Nephron progenitor cell (in vitro differentiated cells): ENCODE measurements around the gene GSE1.

Source experiments
- DNase-seq: peaks from one replicate; pipeline ENCODE4 v3.0.0; 2021
- H3K27ac Mint-ChIP-seq: 2 replicates; pipeline ENCODE4 v1.8.0; 2021; ENCODE audit warnings: mild to moderate bottlenecking, moderate library complexity, mixed read lengths
- H3K27me3 Mint-ChIP-seq: 2 replicates; pipeline ENCODE4 v1.8.0; 2021; ENCODE audit warnings: mild to moderate bottlenecking, low read depth, mixed read lengths; ENCODE audit not compliant: poor library complexity
- H3K36me3 Mint-ChIP-seq: 2 replicates; pipeline ENCODE4 v1.8.0; 2021; ENCODE audit warnings: low read depth, mixed read lengths
- H3K4me1 Mint-ChIP-seq: 2 replicates; pipeline ENCODE4 v1.8.0; 2021; ENCODE audit warnings: mixed read lengths
- H3K4me3 Mint-ChIP-seq: 2 replicates; pipeline ENCODE4 v1.8.0; 2021; ENCODE audit warnings: mild to moderate bottlenecking, moderate library complexity, mixed read lengths
- H3K9me3 Mint-ChIP-seq: 2 replicates; pipeline ENCODE4 v1.8.0; 2021; ENCODE audit warnings: mild to moderate bottlenecking, moderate library complexity, mixed read lengths
- CTCF ChIP-seq: fragments of 200-600 bp; sonication (generic); IDR thresholded peaks from 2 replicates; pipeline ENCODE4 v1.5.0; 2021; ENCODE audit warnings: antibody characterized with exemption

GSE1 gene

DNA sequence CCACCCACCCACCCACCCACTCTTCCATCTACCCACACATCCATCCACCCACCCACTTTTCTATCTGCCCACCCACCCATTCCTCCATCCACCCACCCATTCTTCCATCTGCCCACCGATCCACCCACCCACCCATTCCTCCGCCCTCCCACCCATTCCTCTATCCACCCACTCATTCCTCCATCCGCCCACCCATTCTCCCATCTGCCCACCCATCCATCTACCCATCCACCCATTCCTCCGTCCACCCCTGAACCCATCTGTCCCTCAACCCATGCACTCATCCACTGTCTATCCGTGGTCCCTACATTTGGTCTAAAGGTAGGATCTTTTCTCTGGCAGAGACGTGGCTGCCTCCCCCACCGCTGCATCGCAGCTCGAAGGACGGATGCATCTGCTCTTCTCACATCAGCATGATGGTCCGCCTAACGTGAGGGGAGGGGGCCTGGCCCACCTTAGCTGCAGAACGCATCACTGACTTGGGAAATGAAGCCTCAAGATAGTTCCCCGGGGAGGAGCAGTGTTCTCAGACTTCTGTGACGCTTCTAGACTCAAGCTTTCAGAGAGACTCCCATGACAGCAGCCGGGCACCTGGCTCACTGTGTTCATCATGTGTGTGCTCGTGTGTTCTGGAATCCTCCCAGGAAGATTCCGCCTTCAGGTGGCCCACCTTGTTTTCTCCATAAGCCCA, 17.2 kb upstream of the GSE1 start:
- Mint-ChIP-seq H3K27me3 (peaks cover 11% of the 10 kb centered on the region), H3K4me1 (peaks cover 63% of the 10 kb centered on the region), H3K27ac (no peak overlapping the region), H3K4me3 (no peak overlapping the region), H3K9me3 (no peaks in the 10 kb centered on the region), H3K36me3 (peaks cover 15% of the 10 kb centered on the region)
- TF ChIP-seq CTCF: no peak
- no peak for DNase-seq

DNA sequence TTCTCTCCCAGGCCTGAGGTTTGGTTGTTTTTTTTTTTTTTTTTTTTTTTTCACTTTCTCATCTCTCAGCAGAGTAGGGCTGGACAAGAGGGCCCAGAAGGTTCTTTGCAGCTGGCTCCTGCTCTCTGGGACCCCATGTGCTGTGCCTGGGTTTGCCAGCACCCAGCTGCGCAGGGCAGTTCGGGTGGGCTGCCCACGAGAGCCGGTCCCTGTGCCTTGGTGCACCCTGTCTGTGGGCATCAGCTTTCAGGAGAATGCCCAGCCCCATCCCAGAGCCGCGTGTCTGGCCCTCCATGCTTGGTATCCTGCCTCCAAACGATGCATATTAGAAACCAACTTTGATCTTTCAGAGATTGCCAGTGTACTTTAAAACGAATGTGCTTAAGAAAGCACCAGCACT, 15.0 kb upstream of the GSE1 start:
- H3K27ac Mint-ChIP-seq: no peak overlapping the region
- no peak for DNase-seq

DNA sequence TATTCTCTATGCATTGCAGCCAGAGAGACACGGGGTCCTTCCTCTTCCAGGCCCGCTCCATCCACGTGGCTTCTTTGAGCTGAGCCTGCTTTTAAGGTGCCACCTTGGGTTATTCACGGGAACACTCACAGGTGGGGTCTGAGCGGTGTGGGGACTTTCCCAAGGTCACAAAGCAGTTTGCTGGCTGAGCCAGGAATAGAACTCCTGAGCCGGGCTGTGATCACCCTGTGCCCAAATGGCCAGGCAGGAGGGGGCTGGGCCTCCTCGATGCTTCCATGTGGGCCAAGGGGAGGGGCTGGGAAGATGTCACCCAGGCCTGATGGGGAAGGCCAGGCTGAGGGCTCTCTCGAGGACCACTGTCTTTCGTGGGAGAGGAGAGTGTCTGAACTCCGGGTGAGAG, 13.0 kb upstream of the GSE1 start:
- Mint-ChIP-seq H3K27me3 (peaks cover 17% of the 10 kb centered on the region), H3K4me3 (no peak overlapping the region), H3K36me3 (peaks cover 10% of the 10 kb centered on the region), H3K9me3 (no peaks in the 10 kb centered on the region), H3K27ac (no peak overlapping the region), H3K4me1 (peaks cover 79% of the 10 kb centered on the region)
- DNase-seq: no peak
- TF ChIP-seq CTCF: no peak

More for the DNA sequence above, 15.0 kb upstream of the GSE1 start:
- no peak for TF ChIP-seq CTCF
- Mint-ChIP-seq H3K27me3 (peaks cover 17% of the 10 kb centered on the region), H3K9me3 (no peaks in the 10 kb centered on the region), H3K4me3 (no peak overlapping the region), H3K4me1 (peaks cover 80% of the 10 kb centered on the region), H3K36me3 (peaks cover 10% of the 10 kb centered on the region)

DNA sequence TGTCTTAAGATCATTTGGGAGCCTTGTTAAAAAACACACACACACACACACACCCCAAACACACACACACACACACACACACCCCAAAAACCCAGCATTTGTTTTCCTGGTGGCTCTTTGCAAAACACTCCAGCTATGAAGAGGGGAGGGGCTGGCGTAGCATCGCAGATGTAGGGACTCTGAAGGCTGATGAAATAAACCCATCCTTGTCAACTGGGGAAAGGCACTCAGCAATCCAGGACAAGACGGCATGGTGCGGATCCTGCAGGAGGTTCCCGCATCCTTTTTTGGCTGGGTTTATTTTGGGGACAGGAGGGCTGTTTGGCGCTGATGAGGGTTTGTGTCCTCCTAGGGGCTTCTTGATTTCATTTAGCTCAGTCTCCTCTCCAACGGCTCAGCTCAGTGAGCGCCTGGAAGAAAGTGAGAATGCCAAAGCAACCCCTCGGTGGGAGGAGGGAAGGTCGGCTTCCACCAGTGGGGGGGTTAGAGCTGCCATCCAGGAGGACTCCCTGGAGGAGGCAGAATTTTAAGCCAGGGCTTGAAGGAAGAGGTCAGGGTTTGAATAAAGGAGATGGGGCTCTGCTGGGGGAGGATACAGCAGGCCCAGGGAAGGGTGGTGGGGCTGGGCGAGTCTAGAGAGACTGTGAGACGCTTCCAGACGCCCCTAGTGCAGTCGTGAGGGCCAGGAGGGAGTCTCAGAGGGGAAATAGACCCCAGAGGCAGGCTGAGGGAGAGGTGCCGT, 12.4 kb upstream of the GSE1 start:
- no peak for DNase-seq
- Mint-ChIP-seq H3K4me1 (peaks cover 86% of the 10 kb centered on the region), H3K9me3 (no peaks in the 10 kb centered on the region), H3K4me3 (no peak overlapping the region), H3K27ac (peak overlapping the region; percentile 16), H3K36me3 (peaks cover 10% of the 10 kb centered on the region), H3K27me3 (peaks cover 14% of the 10 kb centered on the region)
- no peak for TF ChIP-seq CTCF

GRCh38 chr16:85601272-85601639, 11.9 kb upstream of the GSE1 start:
- peak overlapping the region; percentile 88 for H3K27ac Mint-ChIP-seq
- H3K36me3 Mint-ChIP-seq: peaks cover 6% of the 10 kb centered on the region
- no peak for TF ChIP-seq CTCF
- peaks cover 16% of the 10 kb centered on the region for H3K27me3 Mint-ChIP-seq
- H3K9me3 Mint-ChIP-seq: no peaks in the 10 kb centered on the region
- no peak overlapping the region for H3K4me3 Mint-ChIP-seq
- no peak for DNase-seq
- H3K4me1 Mint-ChIP-seq: peaks cover 86% of the 10 kb centered on the region
